ENCODE measurements around the gene OSMR. TPM values are rescaled to one million over a fixed set of nuclear protein-coding genes. Genes with fewer than 3 reads are reported as not detected.

OSMR gene
- total and polyA plus RNA-seq, 7 experiments from 2014 or later = 0.20 to 0.37 TPM; not detected in 5

DNA sequence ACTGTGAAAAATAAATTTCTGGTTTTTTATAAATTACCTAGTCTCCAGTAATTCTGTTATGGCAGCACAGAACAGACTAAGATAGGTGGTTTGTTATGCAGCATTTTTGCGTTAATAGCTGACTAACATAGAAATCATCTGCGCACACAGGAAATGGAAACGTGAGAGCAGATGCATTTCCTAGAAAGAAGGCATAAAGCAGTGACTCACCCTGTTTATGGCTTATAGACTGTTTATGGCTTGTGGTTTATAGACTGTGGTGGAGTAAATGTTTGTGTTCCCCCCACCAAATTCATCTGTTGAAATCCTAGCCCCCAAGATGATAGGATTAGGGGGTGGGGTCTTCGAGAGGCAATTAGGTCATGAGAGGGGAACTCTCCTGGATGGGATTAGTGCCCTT lies 18.3 kb upstream of the OSMR start:
- no peaks in the 10 kb centered on the region for H3K36me3 Mint-ChIP-seq
- Histone ChIP-seq H3K9me3 (ENCODE audit: control insufficient read depth in 2 of 3, low read length in 3 of 3) (no peaks in the 10 kb centered on the region), H3K27ac (ENCODE audit: low read depth, low read length) (no peak overlapping the region), H3K27me3 (ENCODE audit: control insufficient read depth in 2 of 2, insufficient read depth in 2 of 2, low read length in 2 of 2) (peaks cover 0 to 3% of the 10 kb centered on the region in 2 donors), H3K4me3 (ENCODE audit: low read length) (no peak overlapping the region), H3K4me1 (ENCODE audit: control insufficient read depth in 2 of 2, insufficient read depth in 2 of 2, low read length in 2 of 2) (no peaks in the 10 kb centered on the region), H3K36me3 (ENCODE audit: control insufficient read depth in 2 of 3, insufficient read depth in 3 of 3, low read length in 3 of 3) (no peaks in the 10 kb centered on the region)
- DNase-seq (no peak), ATAC-seq (no peak)
- H3K9me3 Mint-ChIP-seq = peaks cover 0 to 5% (median 0%) of the 10 kb centered on the region in 11 donors
- CTCF ChIA-PET = no interaction called here
- H3K27ac Mint-ChIP-seq = no peak overlapping the region
- H3K4me3 Mint-ChIP-seq = no peak overlapping the region
- intact Hi-C loops (cut with micrococcal nuclease) = no loop called here
- peaks cover 7 to 43% (median 34%) of the 10 kb centered on the region in 5 donors for H3K27me3 Mint-ChIP-seq
- POLR2A ChIA-PET = no interaction called here
- peaks cover 0 to 19% (median 0%) of the 10 kb centered on the region in 7 donors for H3K4me1 Mint-ChIP-seq

DNA sequence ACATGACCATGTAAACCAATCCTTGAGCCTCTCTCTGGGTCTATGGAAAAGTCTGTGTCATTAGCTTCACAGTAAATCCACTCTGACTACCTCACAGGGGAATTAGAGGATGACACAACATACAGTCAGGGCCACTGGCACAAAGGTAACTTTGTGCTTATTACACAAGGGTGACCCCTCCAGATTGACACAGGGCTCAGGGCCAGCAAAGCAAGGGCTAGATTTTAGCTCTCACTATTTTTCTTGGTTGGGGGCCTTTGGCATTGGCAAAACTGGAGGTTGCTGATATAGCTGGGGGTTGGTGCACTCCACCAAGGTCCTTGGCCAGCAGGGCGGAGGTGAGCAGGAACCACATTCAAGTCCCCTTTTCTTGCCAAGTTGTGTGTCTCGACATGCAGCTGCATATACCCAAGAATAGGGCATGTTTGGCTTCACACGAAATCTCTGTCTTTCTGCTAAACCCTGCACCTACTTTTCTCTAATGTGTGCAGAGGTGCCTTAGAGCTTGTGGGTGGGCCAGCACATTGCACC lies 15.2 kb upstream of the OSMR start:
- H3K27ac ChIP-seq (ENCODE audit: low read depth, low read length) = no peak overlapping the region

DNA sequence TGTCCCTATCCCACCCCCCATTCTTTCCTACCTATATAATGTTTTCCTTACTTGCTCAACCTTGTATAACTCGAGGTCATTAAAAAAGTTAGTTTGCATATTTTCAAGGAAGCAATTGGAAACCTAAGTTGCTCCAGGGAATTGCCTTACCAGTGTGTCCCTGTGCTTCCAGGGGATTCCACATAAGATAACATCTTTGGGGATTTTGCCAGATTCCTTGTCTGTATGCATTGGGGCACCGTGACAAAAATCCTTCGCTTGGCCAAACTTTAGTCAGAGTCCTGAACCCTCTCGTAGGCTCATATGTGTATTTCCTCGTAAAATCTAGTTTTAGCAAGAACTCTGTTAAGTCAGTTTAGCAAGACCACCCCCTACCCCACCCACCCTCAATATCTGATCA lies 14.7 kb upstream of the OSMR start:
- no peak for DNase-seq
- H3K27ac ChIP-seq (ENCODE audit: low read depth, low read length) = no peak overlapping the region
- ChIA-PET CTCF (interaction anchor here (0.7 kb wide), 1 partner anchor 22 kb away, joined by 4 read pairs; no protein-coding TSS in a partner anchor), POLR2A (no interaction called here)
- no peaks in the 10 kb centered on the region for H3K36me3 ChIP-seq (ENCODE audit: control insufficient read depth in 2 of 3, insufficient read depth in 3 of 3, low read length in 3 of 3)
- H3K27me3 Mint-ChIP-seq = peaks cover 15 to 48% (median 34%) of the 10 kb centered on the region in 5 donors
- no peaks in the 10 kb centered on the region for H3K27me3 ChIP-seq (ENCODE audit: control insufficient read depth in 2 of 2, insufficient read depth in 2 of 2, low read length in 2 of 2)
- intact Hi-C loops (cut with micrococcal nuclease) = loop anchor here (5.0 kb wide), 2 partner anchors 246 to 389 kb away; no protein-coding TSS in a partner anchor
- ATAC-seq = no peak
- H3K4me1 ChIP-seq (ENCODE audit: control insufficient read depth in 2 of 2, insufficient read depth in 2 of 2, low read length in 2 of 2) = no peaks in the 10 kb centered on the region
- no peaks in the 10 kb centered on the region for H3K9me3 ChIP-seq (ENCODE audit: control insufficient read depth in 2 of 3, low read length in 3 of 3)
- H3K36me3 Mint-ChIP-seq = no peaks in the 10 kb centered on the region
- peaks cover 0 to 3% (median 0%) of the 10 kb centered on the region in 11 donors for H3K9me3 Mint-ChIP-seq
- H3K4me3 ChIP-seq (ENCODE audit: low read length) = no peak overlapping the region
- peaks cover 0 to 22% (median 0%) of the 10 kb centered on the region in 7 donors for H3K4me1 Mint-ChIP-seq
- no peak overlapping the region for H3K27ac Mint-ChIP-seq
- no peak overlapping the region for H3K4me3 Mint-ChIP-seq

More for the DNA sequence above, 15.2 kb upstream of the OSMR start:
- intact Hi-C loops (cut with micrococcal nuclease) = loop anchor here (5.0 kb wide), 2 partner anchors 247 to 388 kb away; no protein-coding TSS in a partner anchor
- Histone ChIP-seq H3K4me1 (ENCODE audit: control insufficient read depth in 2 of 2, insufficient read depth in 2 of 2, low read length in 2 of 2) (no peaks in the 10 kb centered on the region), H3K36me3 (ENCODE audit: control insufficient read depth in 2 of 3, insufficient read depth in 3 of 3, low read length in 3 of 3) (no peaks in the 10 kb centered on the region), H3K4me3 (ENCODE audit: low read length) (no peak overlapping the region), H3K27me3 (ENCODE audit: control insufficient read depth in 2 of 2, insufficient read depth in 2 of 2, low read length in 2 of 2) (no peaks in the 10 kb centered on the region), H3K9me3 (ENCODE audit: control insufficient read depth in 2 of 3, low read length in 3 of 3) (no peaks in the 10 kb centered on the region)
- Mint-ChIP-seq H3K9me3 (peaks cover 0 to 3% (median 0%) of the 10 kb centered on the region in 11 donors), H3K27me3 (peaks cover 12 to 48% (median 33%) of the 10 kb centered on the region in 5 donors), H3K27ac (no peak overlapping the region), H3K4me3 (no peak overlapping the region), H3K36me3 (no peaks in the 10 kb centered on the region), H3K4me1 (peaks cover 0 to 19% (median 0%) of the 10 kb centered on the region in 7 donors)
- ChIA-PET CTCF (no interaction called here), POLR2A (no interaction called here)
- DNase-seq (no peak), ATAC-seq (no peak)

DNA sequence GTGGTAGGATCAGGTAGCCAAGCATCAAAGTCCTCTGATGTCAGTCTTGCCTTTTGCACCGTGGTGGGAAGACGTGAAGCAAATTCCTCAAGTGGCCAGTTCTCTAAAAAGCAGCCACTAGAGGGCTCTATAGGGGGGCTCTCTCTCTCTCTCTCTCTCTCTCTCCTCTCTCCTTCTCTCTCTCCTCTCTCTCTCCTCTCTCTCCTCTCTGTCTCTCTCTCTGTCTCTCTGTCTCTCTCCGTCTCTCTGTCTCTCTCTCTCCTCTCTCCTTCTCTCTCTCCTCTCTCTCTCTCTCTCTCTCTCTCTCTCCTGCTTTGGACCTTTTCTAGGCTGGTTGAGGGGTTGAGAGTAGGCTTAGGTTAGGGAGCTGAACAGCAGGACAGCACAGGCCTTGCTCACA lies 13.9 kb upstream of the OSMR start:
- Histone ChIP-seq H3K4me1 (ENCODE audit: control insufficient read depth in 2 of 2, insufficient read depth in 2 of 2, low read length in 2 of 2) (no peaks in the 10 kb centered on the region), H3K36me3 (ENCODE audit: control insufficient read depth in 2 of 3, insufficient read depth in 3 of 3, low read length in 3 of 3) (no peaks in the 10 kb centered on the region), H3K27me3 (ENCODE audit: control insufficient read depth in 2 of 2, insufficient read depth in 2 of 2, low read length in 2 of 2) (no peaks in the 10 kb centered on the region), H3K9me3 (ENCODE audit: control insufficient read depth in 2 of 3, low read length in 3 of 3) (no peaks in the 10 kb centered on the region), H3K27ac (ENCODE audit: low read depth, low read length) (no peak overlapping the region), H3K4me3 (ENCODE audit: low read length) (no peak overlapping the region)
- Mint-ChIP-seq H3K9me3 (peaks cover 0 to under 1% (median 0%) of the 10 kb centered on the region in 11 donors), H3K4me1 (peaks cover 0 to 21% (median 0%) of the 10 kb centered on the region in 7 donors), H3K4me3 (no peak overlapping the region), H3K27me3 (peaks cover 15 to 45% (median 30%) of the 10 kb centered on the region in 5 donors), H3K36me3 (no peaks in the 10 kb centered on the region), H3K27ac (peak overlapping the region in 1 of 9 donors; percentile 59)
- no peak for DNase-seq
- ChIA-PET CTCF (interaction anchor here (0.7 kb wide), 1 partner anchor 23 kb away, joined by 4 read pairs; no protein-coding TSS in a partner anchor), POLR2A (no interaction called here)
- intact Hi-C loops (cut with micrococcal nuclease) = loop anchor here (5.0 kb wide), 2 partner anchors 245 to 390 kb away; no protein-coding TSS in a partner anchor
- no peak for ATAC-seq

DNA sequence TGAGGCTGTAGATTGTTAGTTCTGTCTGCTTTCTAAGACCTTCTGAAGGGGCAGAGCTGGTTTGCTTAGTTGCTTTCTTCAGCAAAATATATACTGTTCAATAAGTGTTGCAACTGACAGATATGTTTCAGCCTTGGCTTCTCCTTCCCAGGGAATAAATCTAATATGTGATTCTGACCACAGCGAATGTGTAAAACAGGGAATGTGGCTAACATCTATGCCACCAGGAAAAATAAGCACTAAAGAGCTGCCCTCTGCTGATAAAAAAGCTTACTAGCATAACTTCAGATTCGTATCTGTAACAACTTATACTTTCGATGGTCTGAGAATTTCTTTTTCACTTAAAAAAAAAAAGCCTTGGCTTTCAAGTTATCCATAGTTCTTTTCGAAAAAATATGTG lies 13.0 kb upstream of the OSMR start:
- H3K36me3 ChIP-seq (ENCODE audit: control insufficient read depth in 2 of 3, insufficient read depth in 3 of 3, low read length in 3 of 3) = no peaks in the 10 kb centered on the region
- H3K36me3 Mint-ChIP-seq = no peaks in the 10 kb centered on the region
- ATAC-seq = no peak
- H3K4me1 Mint-ChIP-seq = peaks cover 0 to 17% (median 0%) of the 10 kb centered on the region in 7 donors
- no peak overlapping the region for H3K4me3 Mint-ChIP-seq
- no peak overlapping the region for H3K4me3 ChIP-seq (ENCODE audit: low read length)
- no peaks in the 10 kb centered on the region for H3K27me3 ChIP-seq (ENCODE audit: control insufficient read depth in 2 of 2, insufficient read depth in 2 of 2, low read length in 2 of 2)
- DNase-seq = no peak
- no peaks in the 10 kb centered on the region for H3K9me3 Mint-ChIP-seq
- no peaks in the 10 kb centered on the region for H3K9me3 ChIP-seq (ENCODE audit: control insufficient read depth in 2 of 3, low read length in 3 of 3)
- no peak overlapping the region for H3K27ac Mint-ChIP-seq
- intact Hi-C loops (cut with micrococcal nuclease) = loop anchor here (5.0 kb wide), 2 partner anchors 244 to 391 kb away; no protein-coding TSS in a partner anchor
- H3K27me3 Mint-ChIP-seq = peaks cover 19 to 47% (median 33%) of the 10 kb centered on the region in 5 donors
- no peaks in the 10 kb centered on the region for H3K4me1 ChIP-seq (ENCODE audit: control insufficient read depth in 2 of 2, insufficient read depth in 2 of 2, low read length in 2 of 2)
- H3K27ac ChIP-seq (ENCODE audit: low read depth, low read length) = no peak overlapping the region
- ChIA-PET POLR2A (no interaction called here), CTCF (no interaction called here)

DNA sequence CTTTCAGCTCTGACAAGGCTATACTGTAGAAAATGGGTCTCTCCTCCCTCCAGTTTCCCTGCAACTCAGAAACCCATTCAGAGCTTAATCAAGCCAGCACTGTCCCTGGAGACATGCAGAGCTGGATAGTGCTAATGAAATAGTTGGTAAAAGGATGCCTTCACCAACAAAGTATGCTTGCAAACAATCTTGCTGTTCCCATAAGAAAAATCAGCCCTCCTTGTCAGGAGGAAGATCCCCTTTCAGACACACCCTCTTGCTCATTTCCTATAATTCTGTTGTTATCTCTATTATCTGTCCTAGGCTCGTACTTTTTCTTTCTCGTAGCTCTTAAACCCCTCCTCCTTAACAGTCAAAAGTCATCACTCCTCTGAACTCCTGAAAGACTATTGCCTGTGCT lies 9.9 kb upstream of the OSMR start:
- no peak overlapping the region for H3K4me3 Mint-ChIP-seq
- no peak overlapping the region for H3K27ac Mint-ChIP-seq
- no peaks in the 10 kb centered on the region for H3K4me1 ChIP-seq (ENCODE audit: control insufficient read depth in 2 of 2, insufficient read depth in 2 of 2, low read length in 2 of 2)
- no peaks in the 10 kb centered on the region for H3K36me3 Mint-ChIP-seq
- no peaks in the 10 kb centered on the region for H3K27me3 ChIP-seq (ENCODE audit: control insufficient read depth in 2 of 2, insufficient read depth in 2 of 2, low read length in 2 of 2)
- peaks cover 0 to 4% (median 0%) of the 10 kb centered on the region in 11 donors for H3K9me3 Mint-ChIP-seq
- H3K4me1 Mint-ChIP-seq = peaks cover 0 to 7% (median 0%) of the 10 kb centered on the region in 7 donors
- no peaks in the 10 kb centered on the region for H3K36me3 ChIP-seq (ENCODE audit: control insufficient read depth in 2 of 3, insufficient read depth in 3 of 3, low read length in 3 of 3)
- intact Hi-C loops (cut with micrococcal nuclease) = no loop called here
- no peaks in the 10 kb centered on the region for H3K9me3 ChIP-seq (ENCODE audit: control insufficient read depth in 2 of 3, low read length in 3 of 3)
- POLR2A ChIA-PET = no interaction called here
- no peak overlapping the region for H3K4me3 ChIP-seq (ENCODE audit: low read length)
- no peak for ATAC-seq
- peaks cover 34 to 48% (median 40%) of the 10 kb centered on the region in 5 donors for H3K27me3 Mint-ChIP-seq
- CTCF ChIA-PET = interaction anchor here (0.6 kb wide), 1 partner anchor 54 kb away, joined by 3 read pairs; no protein-coding TSS in a partner anchor
- DNase-seq = no peak
- H3K27ac ChIP-seq (ENCODE audit: low read depth, low read length) = no peak overlapping the region

DNA sequence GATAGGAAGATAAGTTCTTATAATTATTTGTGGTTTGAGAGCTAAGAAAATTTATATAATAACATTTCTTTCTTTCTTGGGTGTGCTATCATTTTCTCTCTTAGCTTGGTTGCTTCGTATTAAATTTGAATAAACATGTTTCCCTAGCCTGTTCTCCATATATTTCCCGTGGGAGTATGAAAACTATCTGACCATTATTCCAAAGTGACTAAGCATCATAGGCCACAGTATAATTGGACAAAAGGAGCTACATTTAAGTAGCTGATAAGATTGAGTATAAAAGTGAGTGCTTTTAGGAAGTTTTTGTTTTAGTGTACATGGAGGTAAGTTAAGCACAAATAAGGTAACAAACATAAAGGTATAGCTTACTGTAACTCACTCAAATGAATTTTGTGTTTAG lies 8.4 kb upstream of the OSMR start:
- Histone ChIP-seq H3K27ac (ENCODE audit: low read depth, low read length) (no peak overlapping the region), H3K4me1 (ENCODE audit: control insufficient read depth in 2 of 2, insufficient read depth in 2 of 2, low read length in 2 of 2) (no peaks in the 10 kb centered on the region), H3K4me3 (ENCODE audit: low read length) (no peak overlapping the region), H3K27me3 (ENCODE audit: control insufficient read depth in 2 of 2, insufficient read depth in 2 of 2, low read length in 2 of 2) (no peaks in the 10 kb centered on the region), H3K9me3 (ENCODE audit: control insufficient read depth in 2 of 3, low read length in 3 of 3) (no peaks in the 10 kb centered on the region), H3K36me3 (ENCODE audit: control insufficient read depth in 2 of 3, insufficient read depth in 3 of 3, low read length in 3 of 3) (no peaks in the 10 kb centered on the region)
- Mint-ChIP-seq H3K27me3 (peaks cover 32 to 49% (median 48%) of the 10 kb centered on the region in 5 donors), H3K27ac (no peak overlapping the region), H3K9me3 (peaks cover 0 to 5% (median 0%) of the 10 kb centered on the region in 11 donors), H3K36me3 (peaks cover 0 to 2% (median 0%) of the 10 kb centered on the region in 5 donors), H3K4me3 (no peak overlapping the region), H3K4me1 (peaks cover 0 to 4% (median 0%) of the 10 kb centered on the region in 7 donors)
- POLR2A ChIA-PET = no interaction called here
- DNase-seq = no peak
- no peak for ATAC-seq
- intact Hi-C loops (cut with micrococcal nuclease) = no loop called here
- CTCF ChIA-PET = no interaction called here

Measured in naive thymus-derived CD4-positive, alpha-beta T cell (primary cell).